Ovary (tissue), 9 donors: Measurements from ENCODE around the gene LRRIQ3. TPM values are rescaled to one million over a fixed set of nuclear protein-coding genes. Genes with fewer than 3 reads are reported as not detected.

Experiments used
- DNase-seq, 5 donors: peaks; one replicate each; pipeline ENCODE4 v3.0.0-alpha.2; 2019 to 2020
- H3K27ac ChIP-seq, 2 donors: fragments of 200-600 bp; one replicate each; pipeline versions ENCODE4 v1.5.1 to v1.8.0; 2019 to 2022
- H3K27me3 ChIP-seq: fragments of 200-600 bp; one replicate; pipeline ENCODE4 v1.8.0; 2022
- H3K36me3 ChIP-seq: fragments of 200-600 bp; sonication (generic); one replicate; pipeline ENCODE4 v1.5.1; 2019
- H3K4me1 ChIP-seq: one replicate; pipeline ENCODE4 v1.8.1; 2013; ENCODE audit warnings: mild to moderate bottlenecking, moderate library complexity; ENCODE audit not compliant: insufficient read depth
- H3K4me3 ChIP-seq: fragments of 200-600 bp; sonication (generic); one replicate; pipeline ENCODE4 v1.5.1; 2017
- H3K9me3 ChIP-seq, 2 donors: fragments of 200-600 bp in 1 of 2; sonication (generic) in 1 of 2; one replicate each; pipeline versions ENCODE4 v1.5.1 to v1.8.1; 2013 to 2019; ENCODE audit warnings: mild to moderate bottlenecking in 1 of 2, moderate library complexity in 1 of 2
- CTCF ChIP-seq, 3 donors: fragments of 450-650 bp in 2 of 3; fragments of 200-600 bp in 1 of 3; IDR thresholded peaks; one replicate each; pipeline versions ENCODE4 v1.5.1 to v1.8.0; 2016 to 2022; ENCODE audit warnings: antibody characterized with exemption in 3 of 3, mild to moderate bottlenecking in 1 of 3
- EP300 ChIP-seq: sonication (generic); formaldehyde crosslinking; IDR thresholded peaks from one replicate; pipeline ENCODE4 v1.6.1; 2017; ENCODE audit warnings: antibody characterized with exemption
- POLR2A ChIP-seq: fragments of 450-650 bp; IDR thresholded peaks from one replicate; pipeline ENCODE4 v1.6.1; 2017; ENCODE audit warnings: antibody characterized with exemption, mild to moderate bottlenecking, moderate library complexity
- WGBS, 3 donors: extraction: QIAGEN DNeasy Blood & Tissue Kit in 1 of 3; methylation state at CpG; one replicate each; pipeline versions ENCODE4 v1.1.5 to v1.1.7; 2013 to 2017; 5-methylcytosine and 5-hydroxymethylcytosine counted together
- intact Hi-C, 4 donors: fragments of 100-400 bp; cut with DNase I; formaldehyde crosslinking; loops; one replicate each; pipeline versions ENCODE4 v1.11.0 to v1.15.1; 2022 to 2023
- polyA plus RNA-seq, 2 donors: library from polyadenylated mRNA; stranded (reverse); fragments of 200-250 nt in 1 of 2; fragments of 350-450 nt in 1 of 2; fragmentation: Illumina TruSeq in 1 of 2; extraction: RNeasy Lipid Tissue Mini Kit (QIAGEN cat#74804) in 1 of 2; gene quantifications; one replicate each; pipeline ENCODE4 v1.2.3, GENCODE V29; 2013 to 2014
- total RNA-seq, 7 donors: library from RNA; depleted of rRNA in 2 of 7; stranded (reverse); fragments of >200 nt in 2 of 7; fragmentation: NEBNext Ultra II Directional in 3 of 7; extraction: Animal tissue kit (Norgen Biotek cat#: 25700) in 3 of 7; gene quantifications; one replicate each; pipeline versions ENCODE4 v1.1.0 to v1.2.4, GENCODE V29; 2016 to 2023
- donor health status: DM: no; HTN: no; CAD: no; lungs with moderate emphysema.
- donor health status: DM: no; HTN: no; CAD: no.
- donor health status: Bipolar disorder and iron deficiency.
- donor health status: DM: yes; HTN: yes; CAD: no.
- donor health status: DM: no; HTN: no; CAD: no.
- donor health status: DM: yes; HTN: yes; CAD: no.

The LRRIQ3 gene
- total and polyA plus RNA-seq, 9 donors = 0.20 to 0.92 (median 0.61) TPM; not detected in 1

- no peak overlapping the region for H3K27ac ChIP-seq
- H3K4me1 ChIP-seq = no peaks in the 10 kb centered on the region
- no peaks in the 10 kb centered on the region for H3K36me3 ChIP-seq
- H3K27me3 ChIP-seq = no peaks in the 10 kb centered on the region
- intact Hi-C loops = no loop called here
- no peak overlapping the region for H3K4me3 ChIP-seq
- 28 to 36% (median 31%) methylated on average over 2 of the region's 2 CpGs for WGBS, 3 donors
- no peak for DNase-seq
- no peaks in the 10 kb centered on the region for H3K9me3 ChIP-seq
- TF ChIP-seq CTCF (IDR thresholded peaks at IDR 0.05) (no peak), EP300 (no peak), POLR2A (no peak)
Measured at GRCh38 chr1:74050386-74050785, 147.6 kb downstream of the LRRIQ3 start.

GRCh38 chr1:74038042-74038441, 159.9 kb downstream of the LRRIQ3 start:
- WGBS, 3 donors = 75 to 88% (median 88%) methylated on average over 1 to 3 of the region's 3 CpGs
- DNase-seq = no peak

GRCh38 chr1:74012583-74012982, 185.4 kb downstream of the LRRIQ3 start:
- Histone ChIP-seq H3K9me3 (no peaks in the 10 kb centered on the region), H3K4me3 (no peak overlapping the region), H3K27ac (no peak overlapping the region), H3K36me3 (no peaks in the 10 kb centered on the region), H3K27me3 (no peaks in the 10 kb centered on the region), H3K4me1 (no peaks in the 10 kb centered on the region)
- no peak for DNase-seq
- 0 to 17% (median 12%) methylated on average over 1 of the region's 1 CpG for WGBS, 3 donors
- no peak for TF ChIP-seq EP300
- TF ChIP-seq POLR2A = no peak
- TF ChIP-seq CTCF (IDR thresholded peaks at IDR 0.05) = no peak
- intact Hi-C loops = no loop called here

More at GRCh38 chr1:74038042-74038441, 159.9 kb downstream of the LRRIQ3 start:
- H3K27ac ChIP-seq = no peak overlapping the region
- H3K4me3 ChIP-seq = no peak overlapping the region
- intact Hi-C loops = no loop called here
- H3K4me1 ChIP-seq = no peaks in the 10 kb centered on the region
- H3K27me3 ChIP-seq = no peaks in the 10 kb centered on the region
- H3K36me3 ChIP-seq = no peaks in the 10 kb centered on the region
- no peak for TF ChIP-seq EP300
- no peak for TF ChIP-seq CTCF (IDR thresholded peaks at IDR 0.05)
- no peak for TF ChIP-seq POLR2A
- H3K9me3 ChIP-seq = no peaks in the 10 kb centered on the region

- no peak for TF ChIP-seq EP300
- H3K27ac ChIP-seq = no peak overlapping the region
- no peak for DNase-seq
- no peak overlapping the region for H3K4me3 ChIP-seq
- H3K4me1 ChIP-seq = no peaks in the 10 kb centered on the region
- H3K9me3 ChIP-seq = no peaks in the 10 kb centered on the region
- H3K36me3 ChIP-seq = no peaks in the 10 kb centered on the region
- H3K27me3 ChIP-seq = no peaks in the 10 kb centered on the region
- intact Hi-C loops = no loop called here
Measured at GRCh38 chr1:74011736-74012135, 186.2 kb downstream of the LRRIQ3 start.

- Histone ChIP-seq H3K27me3 (no peaks in the 10 kb centered on the region), H3K36me3 (no peaks in the 10 kb centered on the region), H3K27ac (no peak overlapping the region), H3K9me3 (no peaks in the 10 kb centered on the region), H3K4me1 (no peaks in the 10 kb centered on the region), H3K4me3 (no peak overlapping the region)
- WGBS, 3 donors = 92 to 95% (median 93%) methylated on average over 7 of the region's 7 CpGs
- TF ChIP-seq EP300 = no peak
- TF ChIP-seq CTCF (IDR thresholded peaks at IDR 0.05) = no peak
- no peak for TF ChIP-seq POLR2A
- intact Hi-C loops = no loop called here
- no peak for DNase-seq
Measured at GRCh38 chr1:74010206-74010605, 187.8 kb downstream of the LRRIQ3 start.
